NOMO-1 (cell line): Measurements from ENCODE around the gene PCDHB16.
A peak's percentile ranks its signal among the peaks of the same experiment; 100 is the strongest.
"Not testable (repeated sequence)": the region's sequence is repeated elsewhere in the genome, so short reads cannot be mapped to it uniquely, and the experiment has no call there.

Experiments used
- DNase-seq, 2 experiments: peaks; one replicate each; lab custom pipeline; 2025; ENCODE audit not compliant: unreplicated experiment in 2 of 2; lab: John Stamatoyannopoulos, UW

Gene PCDHB16

DNA sequence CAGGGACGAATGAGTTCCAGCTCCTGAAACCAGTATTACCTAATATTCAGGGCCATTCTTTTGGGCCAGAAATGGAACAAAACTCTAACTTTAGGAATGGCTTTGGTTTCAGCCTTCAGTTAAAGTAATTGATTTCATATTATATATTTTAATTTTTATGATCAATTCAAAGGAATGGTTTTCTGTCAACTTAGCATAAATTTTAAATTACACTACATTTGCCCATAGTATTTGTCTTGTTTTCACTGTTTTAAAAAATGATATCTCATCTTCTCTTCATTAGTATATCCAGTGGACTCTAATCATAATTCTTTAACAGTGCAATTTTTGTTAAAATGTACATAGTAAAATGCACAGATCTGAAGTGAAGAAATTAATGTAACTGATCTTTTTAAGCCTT, 1.9 kb upstream of the PCDHB16 start:
- DNase-seq = no peak

DNA sequence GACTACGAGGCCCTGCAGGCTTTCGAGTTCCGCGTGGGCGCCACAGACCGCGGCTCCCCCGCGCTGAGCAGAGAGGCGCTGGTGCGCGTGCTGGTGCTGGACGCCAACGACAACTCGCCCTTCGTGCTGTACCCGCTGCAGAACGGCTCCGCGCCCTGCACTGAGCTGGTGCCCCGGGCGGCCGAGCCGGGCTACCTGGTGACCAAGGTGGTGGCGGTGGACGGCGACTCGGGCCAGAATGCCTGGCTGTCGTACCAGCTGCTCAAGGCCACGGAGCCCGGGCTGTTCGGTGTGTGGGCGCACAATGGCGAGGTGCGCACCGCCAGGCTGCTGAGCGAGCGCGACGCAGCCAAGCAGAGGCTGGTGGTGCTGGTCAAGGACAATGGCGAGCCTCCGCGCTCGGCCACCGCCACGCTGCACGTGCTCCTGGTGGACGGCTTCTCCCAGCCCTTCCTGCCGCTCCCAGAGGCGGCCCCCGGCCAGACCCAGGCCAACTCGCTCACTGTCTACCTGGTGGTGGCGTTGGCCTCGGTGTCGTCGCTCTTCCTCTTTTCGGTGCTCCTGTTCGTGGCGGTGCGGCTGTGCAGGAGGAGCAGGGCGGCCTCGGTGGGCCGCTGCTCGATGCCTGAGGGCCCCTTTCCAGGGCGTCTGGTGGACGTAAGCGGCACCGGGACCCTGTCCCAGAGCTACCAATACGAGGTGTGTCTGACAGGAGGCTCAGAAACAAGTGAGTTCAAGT, 2.1 kb downstream of the PCDHB16 start:
- DNase-seq = not testable (repeated sequence)

DNA sequence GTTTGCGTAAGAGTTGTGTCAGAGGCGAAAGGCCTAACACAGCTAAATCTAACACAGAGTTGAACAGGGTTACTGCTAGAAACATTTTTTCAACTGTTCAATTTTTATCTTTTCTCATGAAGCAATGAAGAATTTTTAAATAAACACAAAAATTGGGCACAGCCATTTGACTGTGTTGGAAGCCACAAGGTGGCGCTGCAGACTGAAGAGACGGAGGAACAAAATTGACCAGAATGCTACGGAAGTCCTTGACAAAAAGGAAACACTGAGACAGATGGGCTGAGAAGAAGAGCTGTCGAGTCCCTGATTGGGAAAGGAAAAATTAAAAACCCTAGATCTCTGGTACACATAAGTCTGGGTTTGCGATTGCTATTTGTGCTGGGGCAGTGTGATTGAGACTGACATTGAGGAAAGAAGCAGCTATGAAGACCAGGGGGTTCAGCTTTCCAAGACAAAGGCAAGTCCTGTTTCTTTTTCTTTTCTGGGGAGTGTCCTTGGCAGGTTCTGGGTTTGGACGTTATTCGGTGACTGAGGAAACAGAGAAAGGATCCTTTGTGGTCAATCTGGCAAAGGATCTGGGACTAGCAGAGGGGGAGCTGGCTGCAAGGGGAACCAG, 4.8 kb downstream of the PCDHB16 start, which contains the start of gene PCDHB9:
Gene PCDHB9, plus strand, starts transcription at position 265 of the 616 bp plus-strand sequence. Its CDS starts 158 bp downstream, at position 423.
- no peak for DNase-seq

DNA sequence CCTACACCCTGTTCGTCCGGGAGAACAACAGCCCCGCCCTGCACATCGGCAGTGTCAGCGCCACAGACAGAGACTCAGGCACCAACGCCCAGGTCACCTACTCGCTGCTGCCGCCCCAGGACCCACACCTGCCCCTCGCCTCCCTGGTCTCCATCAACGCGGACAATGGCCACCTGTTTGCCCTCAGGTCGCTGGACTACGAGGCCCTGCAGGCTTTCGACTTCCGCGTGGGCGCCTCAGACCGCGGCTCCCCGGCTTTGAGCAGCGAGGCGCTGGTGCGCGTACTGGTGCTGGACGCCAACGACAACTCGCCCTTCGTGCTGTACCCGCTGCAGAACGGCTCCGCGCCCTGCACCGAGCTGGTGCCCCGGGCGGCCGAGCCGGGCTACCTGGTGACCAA, 6.5 kb downstream of the PCDHB16 start:
- not testable (repeated sequence) for DNase-seq

DNA sequence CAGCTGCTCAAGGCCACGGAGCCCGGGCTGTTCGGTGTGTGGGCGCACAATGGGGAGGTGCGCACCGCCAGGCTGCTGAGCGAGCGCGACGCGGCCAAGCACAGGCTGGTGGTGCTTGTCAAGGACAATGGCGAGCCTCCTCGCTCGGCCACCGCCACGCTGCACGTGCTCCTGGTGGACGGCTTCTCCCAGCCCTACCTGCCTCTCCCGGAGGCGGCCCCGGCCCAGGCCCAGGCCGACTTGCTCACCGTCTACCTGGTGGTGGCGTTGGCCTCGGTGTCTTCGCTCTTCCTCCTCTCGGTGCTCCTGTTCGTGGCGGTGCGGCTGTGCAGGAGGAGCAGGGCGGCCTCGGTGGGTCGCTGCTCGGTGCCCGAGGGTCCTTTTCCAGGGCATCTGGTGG, 6.9 kb downstream of the PCDHB16 start:
- DNase-seq = not testable (repeated sequence)

DNA sequence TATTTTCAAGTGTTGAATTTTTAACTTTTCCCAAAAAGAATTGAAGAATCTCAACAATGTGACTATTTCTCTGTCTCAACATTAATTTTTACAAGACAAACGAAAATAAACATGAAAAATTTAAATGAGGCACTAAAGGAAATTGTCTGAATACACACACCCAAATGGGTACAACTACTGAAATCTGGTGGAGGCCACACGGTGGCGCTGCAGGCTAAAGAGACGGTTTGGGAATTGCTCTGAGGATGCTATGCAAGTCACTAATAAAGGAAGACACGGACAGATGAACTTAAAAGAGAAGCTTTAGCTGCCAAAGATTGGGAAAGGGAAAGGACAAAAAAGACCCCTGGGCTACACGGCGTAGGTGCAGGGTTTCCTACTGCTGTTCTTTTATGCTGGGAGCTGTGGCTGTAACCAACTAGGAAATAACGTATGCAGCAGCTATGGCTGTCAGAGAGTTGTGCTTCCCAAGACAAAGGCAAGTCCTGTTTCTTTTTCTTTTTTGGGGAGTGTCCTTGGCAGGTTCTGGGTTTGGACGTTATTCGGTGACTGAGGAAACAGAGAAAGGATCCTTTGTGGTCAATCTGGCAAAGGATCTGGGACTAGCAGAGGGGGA, 10.0 kb downstream of the PCDHB16 start, which contains the start of gene PCDHB10:
Gene PCDHB10, plus strand, starts transcription at position 244 of the 616 bp plus-strand sequence. Its CDS starts 200 bp downstream, at position 444.
- DNase-seq = no peak

DNA sequence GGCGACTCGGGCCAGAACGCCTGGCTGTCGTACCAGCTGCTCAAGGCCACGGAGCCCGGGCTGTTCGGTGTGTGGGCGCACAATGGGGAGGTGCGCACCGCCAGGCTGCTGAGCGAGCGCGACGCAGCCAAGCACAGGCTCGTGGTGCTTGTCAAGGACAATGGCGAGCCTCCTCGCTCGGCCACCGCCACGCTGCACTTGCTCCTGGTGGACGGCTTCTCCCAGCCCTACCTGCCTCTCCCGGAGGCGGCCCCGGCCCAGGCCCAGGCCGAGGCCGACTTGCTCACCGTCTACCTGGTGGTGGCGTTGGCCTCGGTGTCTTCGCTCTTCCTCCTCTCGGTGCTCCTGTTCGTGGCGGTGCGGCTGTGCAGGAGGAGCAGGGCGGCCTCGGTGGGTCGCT, 12.1 kb downstream of the PCDHB16 start:
- DNase-seq = not testable (repeated sequence)

DNA sequence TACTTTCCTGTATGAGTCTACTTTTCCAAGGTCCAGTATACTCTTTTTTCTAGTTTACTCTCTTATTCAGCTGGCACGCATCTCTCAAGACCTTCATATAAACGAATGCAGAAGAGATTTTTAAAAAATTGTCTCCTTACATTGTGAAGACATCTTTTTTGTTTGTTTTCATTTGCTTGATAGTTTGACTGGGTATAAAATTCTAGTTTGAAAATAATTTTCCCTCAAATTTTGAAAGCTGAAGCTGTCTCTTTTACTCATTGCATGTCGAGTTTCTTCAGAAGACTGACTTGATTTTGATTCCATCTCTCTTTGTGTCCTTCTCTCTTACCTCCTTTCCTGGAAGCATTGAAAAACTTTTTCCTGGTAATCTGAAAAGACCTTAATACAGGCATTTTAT, 14.2 kb downstream of the PCDHB16 start:
- DNase-seq = no peak

DNA sequence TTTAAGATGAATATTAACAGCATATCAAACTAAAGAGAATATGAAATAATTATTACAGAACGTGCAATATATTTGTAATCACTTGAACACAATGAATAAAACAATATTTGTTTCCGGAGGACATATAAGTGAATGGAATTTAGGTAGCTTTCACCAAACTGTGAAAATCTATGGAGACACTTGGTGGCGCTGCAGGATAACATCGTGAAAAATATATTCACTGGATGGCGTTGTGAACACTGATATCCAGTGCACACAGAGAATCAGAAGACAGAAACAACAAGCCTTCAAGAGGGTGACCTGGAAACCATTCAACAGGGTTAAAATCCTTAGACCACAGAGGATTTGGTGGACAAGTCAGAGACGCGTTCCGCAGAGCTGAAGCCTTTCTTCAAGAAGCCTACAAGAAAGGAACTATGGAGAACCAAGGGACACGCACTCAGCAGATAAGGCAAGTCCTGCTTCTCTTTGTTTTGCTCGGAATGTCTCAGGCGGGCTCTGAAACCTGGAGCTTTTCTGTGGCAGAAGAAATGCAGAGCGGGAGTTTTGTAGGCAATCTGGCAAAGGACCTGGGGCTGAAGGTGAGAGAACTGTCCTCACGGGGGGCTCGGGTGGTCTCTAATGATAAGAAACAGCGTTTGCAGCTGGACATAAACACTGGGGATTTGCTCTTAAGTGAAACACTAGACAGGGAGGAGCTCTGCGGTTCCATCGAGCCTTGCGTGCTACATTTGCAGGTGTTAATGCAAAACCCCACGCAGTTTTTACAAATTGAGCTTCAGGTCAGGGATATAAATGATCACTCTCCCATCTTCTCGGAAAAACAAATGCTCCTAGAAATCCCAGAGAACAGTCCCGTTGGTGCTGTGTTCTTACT, 17.4 kb downstream of the PCDHB16 start, which contains the start of gene PCDHB11:
Gene PCDHB11, plus strand, starts transcription at position 269 of the 877 bp plus-strand sequence. Its CDS starts 148 bp downstream, at position 417.
- DNase-seq = peak in 1 of 2 experiments; percentile 10

DNA sequence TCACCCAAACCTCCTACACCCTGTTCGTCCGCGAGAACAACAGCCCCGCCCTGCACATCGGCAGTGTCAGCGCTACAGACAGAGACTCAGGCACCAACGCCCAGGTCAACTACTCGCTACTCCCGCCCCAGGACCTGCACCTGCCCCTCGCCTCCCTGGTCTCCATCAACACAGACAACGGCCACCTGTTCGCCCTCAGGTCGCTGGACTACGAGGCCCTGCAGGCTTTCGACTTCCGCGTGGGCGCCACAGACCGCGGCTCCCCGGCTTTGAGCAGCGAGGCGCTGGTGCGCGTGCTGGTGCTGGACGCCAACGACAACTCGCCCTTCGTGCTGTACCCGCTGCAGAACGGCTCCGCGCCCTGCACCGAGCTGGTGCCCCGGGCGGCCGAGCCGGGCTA, 18.9 kb downstream of the PCDHB16 start:
- DNase-seq = not testable (repeated sequence)

DNA sequence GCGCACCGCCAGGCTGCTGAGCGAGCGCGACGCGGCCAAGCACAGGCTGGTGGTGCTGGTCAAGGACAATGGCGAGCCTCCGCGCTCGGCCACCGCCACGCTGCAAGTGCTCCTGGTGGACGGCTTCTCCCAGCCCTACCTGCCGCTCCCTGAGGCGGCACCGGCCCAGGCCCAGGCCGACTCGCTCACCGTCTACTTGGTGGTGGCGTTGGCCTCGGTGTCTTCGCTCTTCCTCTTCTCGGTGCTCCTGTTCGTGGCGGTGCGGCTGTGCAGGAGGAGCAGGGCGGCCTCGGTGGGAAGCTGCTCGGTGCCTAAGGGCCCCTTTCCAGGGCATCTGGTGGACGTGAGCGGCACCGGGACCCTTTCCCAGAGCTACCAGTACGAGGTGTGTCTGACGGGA, 19.5 kb downstream of the PCDHB16 start:
- not testable (repeated sequence) for DNase-seq

DNA sequence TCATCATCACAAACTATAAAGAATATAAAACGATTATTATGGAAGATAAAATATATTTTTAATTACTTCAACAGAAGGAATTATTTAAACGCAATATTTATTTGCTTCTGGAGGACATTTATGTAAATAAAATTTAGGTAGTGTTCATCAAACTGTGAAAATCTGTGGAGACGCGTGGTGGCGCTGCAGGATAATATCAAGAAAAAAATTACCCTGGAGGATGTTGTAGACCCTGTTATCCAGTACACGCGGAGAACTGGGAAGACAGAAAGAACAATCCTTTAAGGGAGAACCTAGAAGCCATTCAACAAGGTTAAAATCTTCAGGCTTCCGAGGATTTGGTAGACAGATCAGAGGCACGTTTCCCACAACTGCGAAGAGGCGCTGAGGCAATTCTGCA, 26.3 kb downstream of the PCDHB16 start, which contains the start of gene PCDHB12:
Gene PCDHB12, plus strand, starts transcription at position 242 of the 400 bp plus-strand sequence. CDS start 189 bp downstream, outside the sequence.
- DNase-seq = no peak

DNA sequence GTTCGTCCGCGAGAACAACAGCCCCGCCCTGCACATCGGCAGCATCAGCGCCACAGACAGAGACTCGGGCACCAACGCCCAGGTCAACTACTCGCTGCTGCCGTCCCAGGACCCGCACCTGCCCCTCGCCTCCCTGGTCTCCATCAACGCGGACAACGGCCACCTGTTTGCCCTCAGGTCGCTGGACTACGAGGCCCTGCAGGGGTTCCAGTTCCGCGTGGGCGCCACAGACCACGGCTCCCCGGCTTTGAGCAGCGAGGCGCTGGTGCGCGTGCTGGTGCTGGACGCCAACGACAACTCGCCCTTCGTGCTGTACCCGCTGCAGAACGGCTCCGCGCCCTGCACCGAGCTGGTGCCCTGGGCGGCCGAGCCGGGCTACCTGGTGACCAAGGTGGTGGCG, 28.1 kb downstream of the PCDHB16 start:
- not testable (repeated sequence) for DNase-seq

DNA sequence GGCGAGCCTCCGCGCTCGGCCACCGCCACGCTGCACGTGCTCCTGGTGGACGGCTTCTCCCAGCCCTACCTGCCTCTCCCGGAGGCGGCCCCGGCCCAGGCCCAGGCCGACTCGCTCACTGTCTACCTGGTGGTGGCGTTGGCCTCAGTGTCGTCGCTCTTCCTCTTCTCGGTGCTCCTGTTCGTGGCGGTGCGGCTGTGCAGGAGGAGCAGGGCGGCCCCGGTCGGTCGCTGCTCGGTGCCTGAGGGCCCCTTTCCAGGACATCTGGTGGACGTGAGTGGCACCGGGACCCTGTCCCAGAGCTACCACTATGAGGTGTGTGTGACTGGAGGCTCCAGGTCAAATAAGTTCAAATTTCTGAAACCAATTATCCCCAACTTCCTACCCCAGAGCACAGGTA, 28.7 kb downstream of the PCDHB16 start:
- DNase-seq = not testable (repeated sequence)

DNA sequence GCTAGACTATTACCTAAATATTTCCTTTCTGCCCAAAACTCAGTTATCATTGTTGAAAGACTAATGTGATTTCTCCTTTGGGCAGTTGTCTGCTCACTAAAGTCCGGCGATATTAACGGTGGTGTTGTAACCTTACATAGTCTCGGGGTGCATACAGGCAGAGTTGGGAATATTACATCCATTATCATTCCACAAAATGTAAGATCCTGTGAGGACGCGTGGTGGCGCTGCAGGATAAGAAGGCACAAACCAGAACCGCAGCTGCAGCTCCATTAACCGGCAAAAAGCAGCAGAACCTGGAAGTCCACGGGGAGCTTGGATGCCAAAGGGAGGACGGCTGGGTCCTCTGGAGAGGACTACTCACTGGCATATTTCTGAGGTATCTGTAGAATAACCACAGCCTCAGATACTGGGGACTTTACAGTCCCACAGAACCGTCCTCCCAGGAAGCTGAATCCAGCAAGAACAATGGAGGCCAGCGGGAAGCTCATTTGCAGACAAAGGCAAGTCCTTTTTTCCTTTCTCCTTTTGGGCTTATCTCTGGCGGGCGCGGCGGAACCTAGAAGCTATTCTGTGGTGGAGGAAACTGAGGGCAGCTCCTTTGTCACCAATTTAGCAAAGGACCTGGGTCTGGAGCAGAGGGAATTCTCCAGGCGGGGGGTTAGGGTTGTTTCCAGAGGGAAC, 31.6 kb downstream of the PCDHB16 start, which contains the start of gene PCDHB13:
Gene PCDHB13, plus strand, starts transcription at position 264 of the 684 bp plus-strand sequence. Its CDS starts 205 bp downstream, at position 469.
- DNase-seq = not testable (repeated sequence)

DNA sequence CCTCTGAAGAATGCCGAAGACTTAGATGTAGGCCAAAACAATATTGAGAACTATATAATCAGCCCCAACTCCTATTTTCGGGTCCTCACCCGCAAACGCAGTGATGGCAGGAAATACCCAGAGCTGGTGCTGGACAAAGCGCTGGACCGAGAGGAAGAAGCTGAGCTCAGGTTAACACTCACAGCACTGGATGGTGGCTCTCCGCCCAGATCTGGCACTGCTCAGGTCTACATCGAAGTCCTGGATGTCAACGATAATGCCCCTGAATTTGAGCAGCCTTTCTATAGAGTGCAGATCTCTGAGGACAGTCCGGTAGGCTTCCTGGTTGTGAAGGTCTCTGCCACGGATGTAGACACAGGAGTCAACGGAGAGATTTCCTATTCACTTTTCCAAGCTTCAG, 32.4 kb downstream of the PCDHB16 start:
- DNase-seq = not testable (repeated sequence)

DNA sequence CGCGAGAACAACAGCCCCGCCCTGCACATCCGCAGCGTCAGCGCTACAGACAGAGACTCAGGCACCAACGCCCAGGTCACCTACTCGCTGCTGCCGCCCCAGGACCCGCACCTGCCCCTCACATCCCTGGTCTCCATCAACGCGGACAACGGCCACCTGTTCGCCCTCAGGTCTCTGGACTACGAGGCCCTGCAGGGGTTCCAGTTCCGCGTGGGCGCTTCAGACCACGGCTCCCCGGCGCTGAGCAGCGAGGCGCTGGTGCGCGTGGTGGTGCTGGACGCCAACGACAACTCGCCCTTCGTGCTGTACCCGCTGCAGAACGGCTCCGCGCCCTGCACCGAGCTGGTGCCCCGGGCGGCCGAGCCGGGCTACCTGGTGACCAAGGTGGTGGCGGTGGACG, 33.3 kb downstream of the PCDHB16 start:
- DNase-seq = not testable (repeated sequence)

DNA sequence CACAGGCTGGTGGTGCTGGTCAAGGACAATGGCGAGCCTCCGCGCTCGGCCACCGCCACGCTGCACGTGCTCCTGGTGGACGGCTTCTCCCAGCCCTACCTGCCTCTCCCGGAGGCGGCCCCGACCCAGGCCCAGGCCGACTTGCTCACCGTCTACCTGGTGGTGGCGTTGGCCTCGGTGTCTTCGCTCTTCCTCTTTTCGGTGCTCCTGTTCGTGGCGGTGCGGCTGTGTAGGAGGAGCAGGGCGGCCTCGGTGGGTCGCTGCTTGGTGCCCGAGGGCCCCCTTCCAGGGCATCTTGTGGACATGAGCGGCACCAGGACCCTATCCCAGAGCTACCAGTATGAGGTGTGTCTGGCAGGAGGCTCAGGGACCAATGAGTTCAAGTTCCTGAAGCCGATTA, 33.8 kb downstream of the PCDHB16 start:
- not testable (repeated sequence) for DNase-seq

DNA sequence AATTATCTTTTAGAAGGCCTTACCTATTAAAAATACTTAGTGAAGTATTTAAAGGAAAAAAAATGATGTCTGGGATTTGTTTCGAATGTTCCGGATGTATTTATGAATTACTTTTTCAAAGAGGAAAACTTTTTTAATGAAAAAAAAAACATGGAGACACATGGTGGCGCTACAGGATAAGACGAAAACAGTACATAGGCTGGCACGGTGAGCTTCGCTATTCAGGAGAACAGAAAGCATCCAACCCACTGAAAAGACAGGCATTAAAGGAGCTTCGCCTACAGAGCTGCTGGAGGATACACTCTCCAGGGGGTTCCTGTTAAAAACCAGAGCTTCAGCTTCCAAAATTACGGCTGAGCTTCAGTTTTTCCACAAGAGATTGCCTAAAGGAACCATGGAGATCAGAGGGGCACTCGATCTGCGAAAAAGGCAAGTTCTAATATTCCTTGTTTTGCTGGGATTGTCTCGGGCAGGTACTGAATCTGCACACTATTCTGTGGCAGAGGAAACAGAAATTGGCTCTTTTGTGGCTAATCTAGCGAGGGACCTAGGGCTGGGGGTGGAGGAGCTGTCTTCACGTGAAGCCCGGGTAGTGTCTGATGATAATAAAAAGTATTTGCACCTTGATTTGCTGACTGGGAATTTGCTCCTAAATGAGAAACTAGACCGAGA, 41.1 kb downstream of the PCDHB16 start, which contains the start of gene PCDHB14:
Gene PCDHB14, plus strand, starts transcription at position 232 of the 672 bp plus-strand sequence. Its CDS starts 163 bp downstream, at position 395.
- DNase-seq = peak; percentile 14 to 47
